H1 (cell line): Measurements from ENCODE around the gene WNK4. TPM values are rescaled to one million over a fixed set of nuclear protein-coding genes. Genes with fewer than 3 reads are reported as not detected.

Experiments used
- CTCF ChIA-PET: fragments of 300-600 bp; sonication (Branson Sonifier 250); formaldehyde crosslinking; loops from one replicate; lab custom pipeline; 2021; ENCODE audit not compliant: partially characterized antibody; lab: Charles Lee
- POLR2A ChIA-PET: fragments of 300-600 bp; sonication (Branson Sonifier 250); formaldehyde crosslinking; loops from one replicate; lab custom pipeline; 2021; ENCODE audit warnings: inconsistent platforms; ENCODE audit not compliant: partially characterized antibody; lab: Charles Lee
- DNase-seq, 2 experiments: peaks; one replicate each; pipeline versions ENCODE4 v3.0.0 to v3.0.0-alpha.2; 2010 to 2022; ENCODE audit warnings: low spot score in 2 of 2, low read depth in 1 of 2, mixed read lengths in 1 of 2
- FAIRE-seq: peaks from 2 replicates; lab custom pipeline; 2011; peaks lifted over from hg19 to GRCh38; lab: Jason Lieb, UNC
- H2AFZ ChIP-seq: 2 replicates; pipeline ENCODE4 v1.8.1; 2012; ENCODE audit warnings: low read length, inconsistent platforms
- H2AK5ac ChIP-seq: 2 replicates; pipeline ENCODE4 v1.6.1; 2013; ENCODE audit warnings: low read depth, low read length
- H2BK120ac ChIP-seq: replicated peaks from 2 replicates; pipeline ENCODE3; 2013; ENCODE audit warnings: low read depth, low read length, inconsistent platforms
- H2BK12ac ChIP-seq: 2 replicates; pipeline ENCODE4 v1.6.1; 2013; ENCODE audit warnings: low read depth, low read length
- H2BK15ac ChIP-seq: 2 replicates; pipeline ENCODE4 v1.6.1; 2013; ENCODE audit warnings: low read length
- H2BK20ac ChIP-seq: 2 replicates; pipeline ENCODE4 v1.6.1; 2013; ENCODE audit warnings: low read length
- H2BK5ac ChIP-seq: 2 replicates; pipeline ENCODE4 v1.6.1; 2013; ENCODE audit warnings: low read depth, low read length
- H3K14ac ChIP-seq: 2 replicates; pipeline ENCODE4 v1.6.1; 2013; ENCODE audit warnings: inconsistent platforms; ENCODE audit not compliant: insufficient read length
- H3K18ac ChIP-seq: 2 replicates; pipeline ENCODE4 v1.6.1; 2013; ENCODE audit warnings: low read length; ENCODE audit errors: extremely low read depth
- H3K23ac ChIP-seq: 2 replicates; pipeline ENCODE4 v1.6.1; 2013; ENCODE audit warnings: inconsistent platforms; ENCODE audit not compliant: insufficient read length
- H3K23me2 ChIP-seq: 2 replicates; pipeline ENCODE4 v1.6.1; 2013; ENCODE audit warnings: low read depth, low read length
- H3K27ac ChIP-seq: 2 replicates; pipeline ENCODE4 v1.6.1; 2011; ENCODE audit warnings: low read depth, low read length, inconsistent platforms
- H3K27me3 ChIP-seq, 4 experiments: replicated peaks in 1 of 4; 1 replicate in 1 of 4; 2 replicates in 3 of 4; pipeline versions ENCODE4 v1.6.1 to v1.8.1; 2011 to 2013; ENCODE audit warnings: low read length in 3 of 4, mild to moderate bottlenecking in 3 of 4, inconsistent platforms in 2 of 4, mixed read lengths in 2 of 4, moderate library complexity in 1 of 4; ENCODE audit not compliant: control insufficient read depth in 3 of 4, insufficient read depth in 3 of 4; ENCODE audit errors: extremely low read depth in 1 of 4
- H3K36me3 ChIP-seq, 4 experiments: 2 replicates each; pipeline versions ENCODE4 v1.6.1 to v1.8.1; 2011 to 2013; ENCODE audit warnings: mild to moderate bottlenecking in 4 of 4, low read length in 3 of 4, moderate library complexity in 2 of 4, control low read depth in 1 of 4, inconsistent platforms in 1 of 4; ENCODE audit not compliant: insufficient read depth in 4 of 4, control insufficient read depth in 2 of 4
- H3K4ac ChIP-seq: replicated peaks from 2 replicates; pipeline ENCODE3; 2013; ENCODE audit warnings: low read length, low read depth, mixed read lengths, inconsistent platforms; ENCODE audit not compliant: insufficient read length
- H3K4me1 ChIP-seq, 4 experiments: replicated peaks in 1 of 4; 1 replicate in 1 of 4; 2 replicates in 3 of 4; pipeline versions ENCODE4 v1.6.1 to v1.8.1; 2011 to 2013; ENCODE audit warnings: low read length in 3 of 4, inconsistent platforms in 2 of 4, mixed read lengths in 1 of 4; ENCODE audit not compliant: insufficient read depth in 4 of 4, control insufficient read depth in 3 of 4
- H3K4me2 ChIP-seq, 2 experiments: 2 replicates each; pipeline versions ENCODE4 v1.6.1 to v1.8.1; 2011 to 2013; ENCODE audit warnings: low read depth in 2 of 2, low read length in 2 of 2, control low read depth in 1 of 2, inconsistent platforms in 1 of 2, mild to moderate bottlenecking in 1 of 2; ENCODE audit not compliant: insufficient read depth in 1 of 2
- H3K4me3 ChIP-seq, 4 experiments: fragments of 200-600, 300-600 bp in 1 of 4; sonication (generic), shearing (Covaris generic), sonication (Bioruptor Twin) in 1 of 4; 2 replicates each; pipeline versions ENCODE4 v1.5.1 to v1.8.1; 2011 to 2016; ENCODE audit warnings: low read length in 4 of 4, low read depth in 3 of 4, control low read depth in 2 of 4, inconsistent platforms in 2 of 4, mild to moderate bottlenecking in 2 of 4, mixed read lengths in 1 of 4, moderate library complexity in 1 of 4; ENCODE audit not compliant: insufficient read depth in 2 of 4; ENCODE audit errors: extremely low read depth in 1 of 4
- H3K56ac ChIP-seq: replicated peaks from 2 replicates; pipeline ENCODE3; 2013; ENCODE audit warnings: low read depth, mild to moderate bottlenecking, mixed read lengths, low read length, inconsistent platforms; ENCODE audit not compliant: insufficient read length
- H3K79me1 ChIP-seq: 2 replicates; pipeline ENCODE4 v1.6.1; 2013; ENCODE audit warnings: low read depth, low read length, control low read depth
- H3K79me2 ChIP-seq, 2 experiments: 2 replicates each; pipeline versions ENCODE4 v1.6.1 to v1.8.1; 2012 to 2013; ENCODE audit warnings: low read length in 2 of 2, mild to moderate bottlenecking in 2 of 2, inconsistent platforms in 1 of 2; ENCODE audit not compliant: insufficient read depth in 2 of 2, control insufficient read depth in 1 of 2
- H3K9ac ChIP-seq, 4 experiments: replicated peaks in 1 of 4; 1 replicate in 1 of 4; 2 replicates in 3 of 4; pipeline versions ENCODE4 v1.6.1 to v1.8.1; 2011 to 2013; ENCODE audit warnings: low read depth in 3 of 4, low read length in 3 of 4, control low read depth in 2 of 4, mild to moderate bottlenecking in 2 of 4, moderate library complexity in 2 of 4, inconsistent platforms in 1 of 4; ENCODE audit errors: extremely low read depth in 1 of 4
- H3K9me3 ChIP-seq, 2 experiments: 2 replicates each; pipeline versions ENCODE4 v1.6.1 to v1.8.1; 2012 to 2013; ENCODE audit warnings: mild to moderate bottlenecking in 2 of 2, moderate library complexity in 2 of 2, control low read depth in 1 of 2, inconsistent platforms in 1 of 2, low read depth in 1 of 2, low read length in 1 of 2, mixed read lengths in 1 of 2; ENCODE audit not compliant: insufficient read depth in 2 of 2
- H4K20me1 ChIP-seq, 2 experiments: replicated peaks in 1 of 2; 2 replicates each; pipeline versions ENCODE3 to v1.8.1; 2011 to 2013; ENCODE audit warnings: inconsistent platforms in 2 of 2, low read length in 2 of 2, mild to moderate bottlenecking in 1 of 2; ENCODE audit not compliant: insufficient read depth in 2 of 2, control insufficient read depth in 1 of 2
- H4K5ac ChIP-seq: 2 replicates; pipeline ENCODE4 v1.6.1; 2013; ENCODE audit warnings: low read length, low read depth, mixed read lengths, inconsistent platforms; ENCODE audit not compliant: insufficient read length
- H4K8ac ChIP-seq: 2 replicates; pipeline ENCODE4 v1.8.0; 2013; ENCODE audit warnings: mild to moderate bottlenecking, moderate library complexity, low read length, inconsistent platforms; ENCODE audit not compliant: insufficient read depth; ENCODE audit errors: extremely low read depth
- H4K91ac ChIP-seq: replicated peaks from 2 replicates; pipeline ENCODE3; 2013; ENCODE audit warnings: low read length, mixed read lengths, inconsistent platforms; ENCODE audit not compliant: insufficient read length
- JUND ChIP-seq: IDR thresholded peaks from 2 replicates; pipeline ENCODE4 v1.6.1; 2011; ENCODE audit warnings: mild to moderate bottlenecking, improper control_type of control experiment, low read length
- SIRT6 ChIP-seq: IDR thresholded peaks from one replicate; pipeline ENCODE4 v1.7.1; 2012; ENCODE audit warnings: low read length, inconsistent platforms
- WGBS, 2 experiments: shearing (Covaris generic) in 1 of 2; methylation state at CpG; one replicate each; pipeline versions ENCODE4 v1.1.6 to v1.1.7; 2013 to 2015; ENCODE audit warnings: low lambda C conversion rate in 2 of 2, mixed read lengths in 2 of 2, inconsistent platforms in 1 of 2, low coverage in 1 of 2, missing lambda C conversion rate in 1 of 2; ENCODE audit not compliant: insufficient replicate concordance in 2 of 2, insufficient coverage in 1 of 2, insufficient read length in 1 of 2; ENCODE audit errors: extremely low coverage in 1 of 2, missing lambda C conversion rate in 1 of 2; 5-methylcytosine and 5-hydroxymethylcytosine counted together
- polyA plus RNA-seq, 7 experiments: library from polyadenylated mRNA; depleted of rRNA in 3 of 7; stranded (reverse) in 5 of 7; unstranded in 2 of 7; fragments of >200 nt in 5 of 7; fragments of 200-250 nt in 2 of 7; gene quantifications; 1 replicate in 5 of 7; 2 replicates in 1 of 7; 4 replicates in 1 of 7; pipeline versions ENCODE4 v1.2.1 to v1.2.3, GENCODE V29; 2011 to 2013; ENCODE audit warnings: missing spikeins in 2 of 7, mixed read lengths in 2 of 7
- total RNA-seq: library from RNA; stranded (reverse); fragmentation: NEBNext Ultra II Directional; extraction: Animal tissue kit (Norgen Biotek cat#: 25700); gene quantifications from 2 replicates; pipeline ENCODE4 v1.2.1, GENCODE V29; 2021

WNK4 gene
- total and polyA plus RNA-seq, 2 of the 8 experiments (the other 6 are each of a cell fraction or from before 2014, with no cell fraction given) = 0.21 to 1.7 TPM

DNA sequence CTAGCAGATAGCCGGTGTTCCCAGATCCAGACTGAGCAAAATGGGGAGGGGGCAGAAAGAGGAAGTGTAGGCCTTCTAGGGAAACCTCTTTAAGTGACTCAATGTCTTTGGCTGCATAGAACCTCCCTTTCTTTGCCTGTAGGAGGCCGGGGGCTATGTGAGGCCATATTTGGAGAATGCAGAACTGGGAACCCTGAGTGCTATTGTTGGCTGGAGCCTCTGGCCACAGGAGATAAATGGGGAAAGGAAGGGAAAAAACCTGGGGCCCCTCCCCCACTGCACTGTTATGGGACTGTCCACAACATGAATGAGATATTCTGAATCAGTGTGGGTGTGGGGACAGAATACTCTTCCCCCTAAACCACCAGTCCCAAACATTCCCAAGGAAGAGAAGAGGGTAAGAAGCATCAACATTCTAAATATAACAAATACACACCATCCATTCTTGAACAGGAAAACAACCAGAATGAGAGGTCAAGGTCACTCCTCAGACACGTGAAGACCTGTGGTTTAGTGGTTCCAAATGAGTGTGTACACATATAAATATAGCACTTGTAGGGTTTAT lies 4.8 kb upstream of the WNK4 start:
- Histone ChIP-seq H3K27ac (no peak overlapping the region), H3K4ac (no peak overlapping the region), H3K36me3 (peaks cover 7 to 23% (median 14%) of the 10 kb centered on the region in 4 experiments; a peak in 6 of 8 replicates), H3K79me1 (0 out of 2 replicates have a peak, but pooled peaks cover 4% of the 10 kb centered on the region), H2AFZ (no peak overlapping the region), H3K14ac (no peak overlapping the region), H2AK5ac (no peak overlapping the region), H3K79me2 (no peaks in the 10 kb centered on the region), H4K91ac (no peak overlapping the region), H2BK20ac (no peak overlapping the region), H4K8ac (no peak overlapping the region), H4K20me1 (no peaks in the 10 kb centered on the region), H2BK15ac (no peak overlapping the region), H4K5ac (no peak overlapping the region), H3K4me3 (no peak overlapping the region), H3K4me1 (peaks cover 0 to 4% (median 3%) of the 10 kb centered on the region in 4 experiments; a peak in 3 of 7 replicates), H3K18ac (no peak overlapping the region), H3K23me2 (peaks cover 10% of the 10 kb centered on the region; the same call in 1 of the 2 replicates), H3K23ac (no peak overlapping the region), H3K56ac (no peak overlapping the region), H3K27me3 (peaks cover 0 to under 1% (median 0%) of the 10 kb centered on the region in 4 experiments; a peak in 3 of 7 replicates), H2BK12ac (no peak overlapping the region), H3K9ac (no peak overlapping the region), H3K9me3 (no peaks in the 10 kb centered on the region), H2BK120ac (no peak overlapping the region), H2BK5ac (no peak overlapping the region), H3K4me2 (no peak overlapping the region)
- TF ChIP-seq JUND = no peak
- no peak for TF ChIP-seq SIRT6
- ChIA-PET CTCF (no interaction called here), POLR2A (no interaction called here)
- DNase-seq (no peak), FAIRE-seq (no peak)
- 88% methylated on average over 3 of the region's 3 CpGs; no CpG with 5 or more reads in 1 of the 2 experiments for WGBS, 2 experiments
